Mucosa of descending colon (tissue), 3 donors: ENCODE measurements around the gene LAD1. TPM values are rescaled to one million over a fixed set of nuclear protein-coding genes. Genes with fewer than 3 reads are reported as not detected.

ENCODE experiments used
- ATAC-seq: fragments of 200-7000 bp; cut with Tn5 transposase; one replicate; pipeline ENCODE4 v1.9.1; 2020; ENCODE audit warnings: mild to moderate bottlenecking, moderate library complexity
- DNase-seq, 3 donors: peaks; one replicate each; pipeline ENCODE4 v3.0.0-alpha.2; 2020
- H3K36me3 ChIP-seq: fragments of 200-600 bp; one replicate; pipeline ENCODE4 v1.8.0; 2021; ENCODE audit warnings: low read depth, mild to moderate bottlenecking
- H3K4me1 ChIP-seq: fragments of 200-600 bp; one replicate; pipeline ENCODE4 v1.8.0; 2021; ENCODE audit warnings: low read depth, mild to moderate bottlenecking
- H3K4me3 ChIP-seq: fragments of 200-600 bp; one replicate; pipeline ENCODE4 v1.8.0; 2021; ENCODE audit warnings: mild to moderate bottlenecking
- H3K9me3 ChIP-seq: fragments of 200-600 bp; one replicate; pipeline ENCODE4 v1.8.0; 2021; ENCODE audit warnings: mild to moderate bottlenecking
- CTCF ChIP-seq: fragments of 200-600 bp; IDR thresholded peaks from one replicate; pipeline ENCODE4 v1.8.0; 2022; ENCODE audit warnings: antibody characterized with exemption, mild to moderate bottlenecking
- intact Hi-C, 2 donors: fragments of 100-400 bp; cut with DNase I in 1 of 2; cut with micrococcal nuclease in 1 of 2; formaldehyde crosslinking; loops; one replicate each; pipeline versions ENCODE4 v1.11.0 to v1.11.1; 2022; cut with DNase I, micrococcal nuclease
- total RNA-seq, 3 donors: library from RNA; stranded (reverse); fragmentation: NEBNext Ultra II Directional in 2 of 3; extraction: Animal tissue kit (Norgen Biotek cat#: 25700) in 2 of 3; gene quantifications; one replicate each; pipeline versions ENCODE4 v1.2.1 to v1.2.4, GENCODE V29; 2021 to 2023
- donor health status: DM: no; HTN: no; CAD: no; lungs with moderate emphysema.
- donor health status: DM: no; HTN: no; CAD: no.
- donor health status: DM: no; HTN: yes; CAD: no.

LAD1 gene
- total RNA-seq, 3 donors from 2014 or later: 86.0 to 202 (median 130) TPM

DNA sequence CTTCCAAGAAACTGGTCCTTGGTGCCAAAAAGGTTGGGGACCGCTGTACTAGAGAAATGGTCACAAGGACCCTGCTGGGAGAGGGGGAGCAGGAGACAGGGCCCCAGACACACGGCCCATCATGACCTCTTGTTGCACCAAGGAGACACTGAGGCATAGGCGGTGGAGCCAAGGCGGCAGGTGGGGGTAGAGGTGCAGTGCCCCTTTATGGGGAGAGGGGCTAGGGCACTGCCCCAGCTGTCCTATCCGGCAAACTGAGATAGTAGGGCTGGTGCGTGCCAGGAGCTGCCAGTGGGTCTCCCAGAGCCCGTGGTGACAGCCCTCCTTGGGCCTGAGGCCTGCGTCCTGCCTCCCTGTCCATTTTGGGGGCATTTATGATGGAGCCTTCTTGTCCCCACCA is 41.9 kb downstream of the LAD1 start:
- no peak overlapping the region for H3K4me3 ChIP-seq
- ATAC-seq (no peak), DNase-seq (no peak)
- TF ChIP-seq CTCF: no peak
- no peaks in the 10 kb centered on the region for H3K36me3 ChIP-seq
- H3K9me3 ChIP-seq: no peaks in the 10 kb centered on the region
- no peaks in the 10 kb centered on the region for H3K4me1 ChIP-seq
- intact Hi-C loops: no loop called here

GRCh38 chr1:201356701-201357100 is 42.4 kb downstream of the LAD1 start:
- Histone ChIP-seq H3K4me3 (no peak overlapping the region), H3K9me3 (no peaks in the 10 kb centered on the region), H3K4me1 (no peaks in the 10 kb centered on the region), H3K36me3 (no peaks in the 10 kb centered on the region)
- ATAC-seq (no peak), DNase-seq (no peak)
- no peak for TF ChIP-seq CTCF
- intact Hi-C loops: no loop called here

DNA sequence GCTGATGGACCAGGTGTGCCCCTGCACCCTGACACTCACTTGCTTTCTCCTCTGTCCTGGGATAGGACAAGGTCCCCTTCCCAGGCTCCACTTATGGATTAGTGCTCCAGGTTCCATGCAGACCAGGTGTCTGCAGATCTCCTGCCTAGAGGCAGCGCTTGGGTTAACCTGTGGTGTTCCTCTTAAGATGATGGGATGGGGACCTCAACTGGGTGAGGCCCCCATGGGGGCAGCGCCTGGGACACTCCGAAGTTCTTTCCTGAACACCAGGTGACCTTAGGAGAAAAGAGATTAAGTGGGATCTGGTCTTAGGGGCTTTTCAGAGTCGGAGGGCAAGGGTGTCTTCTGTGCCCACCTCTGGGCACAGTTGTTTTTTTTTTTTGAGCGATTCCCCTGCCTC is 42.9 kb downstream of the LAD1 start:
- intact Hi-C loops: no loop called here
- no peaks in the 10 kb centered on the region for H3K4me1 ChIP-seq

GRCh38 chr1:201355471-201355870 is 43.7 kb downstream of the LAD1 start:
- TF ChIP-seq CTCF: no peak
- intact Hi-C loops: no loop called here
- no peaks in the 10 kb centered on the region for H3K9me3 ChIP-seq
- H3K4me3 ChIP-seq: no peak overlapping the region
- no peak for DNase-seq
- no peaks in the 10 kb centered on the region for H3K4me1 ChIP-seq
- no peaks in the 10 kb centered on the region for H3K36me3 ChIP-seq
- ATAC-seq: no peak

More for the DNA sequence above, 42.9 kb downstream of the LAD1 start:
- Histone ChIP-seq H3K4me3 (no peak overlapping the region), H3K9me3 (no peaks in the 10 kb centered on the region), H3K36me3 (no peaks in the 10 kb centered on the region)
- no peak for TF ChIP-seq CTCF
- DNase-seq (no peak), ATAC-seq (no peak)

- Histone ChIP-seq H3K4me1 (no peaks in the 10 kb centered on the region), H3K36me3 (no peaks in the 10 kb centered on the region), H3K9me3 (no peaks in the 10 kb centered on the region), H3K4me3 (no peak overlapping the region)
- DNase-seq (no peak), ATAC-seq (no peak)
- intact Hi-C loops: no loop called here
- no peak for TF ChIP-seq CTCF
Measured at GRCh38 chr1:201354901-201355295, 44.2 kb downstream of the LAD1 start.
